DND-41 (cell line): ENCODE data around the gene ARFIP1.

Experiments used
- ATAC-seq: fragments of 200-7000 bp; cut with Tn5 transposase; 3 replicates; pipeline ENCODE4 v1.9.1; 2021; ENCODE audit warnings: low read depth; ENCODE audit not compliant: insufficient read depth
- DNase-seq: peaks from one replicate; pipeline ENCODE4 v3.0.0-alpha.2; 2020
- H2AFZ ChIP-seq: 2 replicates; pipeline ENCODE4 v1.6.0; 2012; ENCODE audit warnings: low read depth, low read length
- H3K27ac ChIP-seq: 2 replicates; pipeline ENCODE4 v1.5.1; 2012; ENCODE audit warnings: low read length, inconsistent platforms
- H3K27me3 ChIP-seq: fragments of 200-600 bp; sonication (generic); 2 replicates; pipeline ENCODE4 v1.6.0; 2012; ENCODE audit warnings: low read length, mild to moderate bottlenecking, inconsistent platforms; ENCODE audit not compliant: insufficient read depth, poor library complexity
- H3K36me3 ChIP-seq: 2 replicates; pipeline ENCODE4 v1.5.1; 2012; ENCODE audit warnings: low read length, inconsistent platforms; ENCODE audit not compliant: insufficient read depth
- H3K4me1 ChIP-seq: 2 replicates; pipeline ENCODE4 v1.5.1; 2012; ENCODE audit warnings: mild to moderate bottlenecking, low read length; ENCODE audit not compliant: insufficient read depth
- H3K4me2 ChIP-seq: 2 replicates; pipeline ENCODE4 v1.6.0; 2012; ENCODE audit warnings: mild to moderate bottlenecking, moderate library complexity, low read length, inconsistent platforms; ENCODE audit not compliant: insufficient read depth
- H3K4me3 ChIP-seq, 2 experiments: fragments of 200-600 bp in 1 of 2; shearing (Covaris generic) in 1 of 2; 2 replicates each; pipeline ENCODE4 v1.5.1; 2012 to 2016; ENCODE audit warnings: inconsistent platforms in 2 of 2, low read length in 2 of 2, mild to moderate bottlenecking in 2 of 2, low read depth in 1 of 2, moderate library complexity in 1 of 2
- H3K79me2 ChIP-seq: 2 replicates; pipeline ENCODE4 v1.6.0; 2012; ENCODE audit warnings: low read length, inconsistent platforms; ENCODE audit not compliant: insufficient read depth
- H3K9ac ChIP-seq: 2 replicates; pipeline ENCODE4 v1.6.0; 2012; ENCODE audit warnings: low read depth, mild to moderate bottlenecking, inconsistent platforms, low read length, moderate library complexity
- H3K9me3 ChIP-seq: 2 replicates; pipeline ENCODE4 v1.5.1; 2012; ENCODE audit warnings: low read length, moderate library complexity, mild to moderate bottlenecking, inconsistent platforms; ENCODE audit not compliant: insufficient read depth, severe bottlenecking
- H4K20me1 ChIP-seq: 2 replicates; pipeline ENCODE4 v1.6.0; 2012; ENCODE audit warnings: low read length; ENCODE audit not compliant: insufficient read depth
- EZH2 ChIP-seq: IDR thresholded peaks from 3 replicates; pipeline ENCODE4 v1.6.1; 2012; ENCODE audit warnings: borderline replicate concordance, low read depth, mild to moderate bottlenecking, moderate library complexity, low read length, inconsistent platforms; ENCODE audit not compliant: severe bottlenecking
- TF ChIP-seq, protein P1 (sequence below): IDR thresholded peaks from 2 replicates; pipeline ENCODE4 v1.5.1; 2012; ENCODE audit warnings: borderline replicate concordance, low read length, moderate library complexity, mild to moderate bottlenecking; ENCODE audit not compliant: poor library complexity, severe bottlenecking; ENCODE audit errors: extremely low read depth

ARFIP1 gene

DNA sequence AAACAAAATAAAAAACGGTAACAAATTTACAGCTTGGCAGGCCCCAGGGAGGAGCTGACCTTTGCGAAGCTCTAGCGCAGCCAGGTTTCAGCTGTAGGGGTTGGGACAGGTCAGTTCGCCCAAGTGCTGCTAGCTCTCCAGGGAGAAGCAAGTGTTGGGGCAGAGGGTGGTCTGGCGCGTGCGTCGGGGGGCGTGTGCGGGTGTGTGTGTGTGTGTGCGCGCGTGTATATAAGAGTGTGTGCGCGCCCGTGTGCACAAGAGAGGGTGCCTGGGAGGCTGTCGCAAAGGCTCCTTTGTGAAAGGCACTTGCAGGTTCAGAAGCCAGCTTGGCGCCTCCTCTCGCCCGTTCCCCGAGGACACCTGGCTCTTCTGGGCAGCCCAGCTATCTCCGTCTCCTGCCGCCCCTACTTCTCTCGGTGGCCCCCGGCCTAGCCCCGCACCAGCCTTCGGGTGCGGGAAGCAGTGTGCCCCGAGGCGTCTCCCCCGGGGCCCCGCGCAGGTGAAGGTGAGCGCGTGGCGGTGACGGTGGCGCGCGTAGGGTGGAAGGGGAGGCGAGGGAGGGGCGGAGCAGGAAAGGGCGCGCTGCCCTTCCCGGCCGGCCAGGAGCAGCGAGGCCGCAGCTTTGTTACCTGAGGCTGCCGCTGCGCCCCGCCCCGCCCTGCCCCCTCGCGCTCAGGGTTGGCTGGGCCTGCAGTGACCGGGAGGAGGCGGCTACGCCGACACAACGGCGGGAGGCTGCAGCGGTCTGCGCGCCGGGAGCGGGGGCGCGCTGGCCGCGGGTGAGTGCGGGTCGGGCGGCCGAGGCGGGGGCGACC lies 156.1 kb downstream of the ARFIP1 start, which contains the start of gene FHDC1:
Gene FHDC1 (plus strand): TSS at position 693 of the 815 bp plus-strand sequence. CDS start 6,735 bp downstream, outside the sequence.
- Histone ChIP-seq H3K4me3 (peak within 1 kb of the TSS; percentile 19 to 55; a peak in 3 of 4 replicates), H3K4me1 (peaks cover 20% of the 10 kb centered on the region), H3K27me3 (peaks cover 55% of the 10 kb centered on the region), H3K4me2 (peak within 1 kb of the TSS; percentile 91), H2AFZ (no peak within 1 kb of the TSS), H4K20me1 (0 out of 2 replicates have a peak, but pooled peaks cover 3% of the 10 kb centered on the region), H3K9me3 (no peaks in the 10 kb centered on the region), H3K9ac (peak within 1 kb of the TSS; percentile 30; the same call in 1 of the 2 replicates), H3K79me2 (no peaks in the 10 kb centered on the region), H3K36me3 (no peaks in the 10 kb centered on the region), H3K27ac (no peak within 1 kb of the TSS)
- DNase-seq (no peak), ATAC-seq (no peak)
- TF ChIP-seq EZH2, result no peak
- TF ChIP-seq, protein P1, sequence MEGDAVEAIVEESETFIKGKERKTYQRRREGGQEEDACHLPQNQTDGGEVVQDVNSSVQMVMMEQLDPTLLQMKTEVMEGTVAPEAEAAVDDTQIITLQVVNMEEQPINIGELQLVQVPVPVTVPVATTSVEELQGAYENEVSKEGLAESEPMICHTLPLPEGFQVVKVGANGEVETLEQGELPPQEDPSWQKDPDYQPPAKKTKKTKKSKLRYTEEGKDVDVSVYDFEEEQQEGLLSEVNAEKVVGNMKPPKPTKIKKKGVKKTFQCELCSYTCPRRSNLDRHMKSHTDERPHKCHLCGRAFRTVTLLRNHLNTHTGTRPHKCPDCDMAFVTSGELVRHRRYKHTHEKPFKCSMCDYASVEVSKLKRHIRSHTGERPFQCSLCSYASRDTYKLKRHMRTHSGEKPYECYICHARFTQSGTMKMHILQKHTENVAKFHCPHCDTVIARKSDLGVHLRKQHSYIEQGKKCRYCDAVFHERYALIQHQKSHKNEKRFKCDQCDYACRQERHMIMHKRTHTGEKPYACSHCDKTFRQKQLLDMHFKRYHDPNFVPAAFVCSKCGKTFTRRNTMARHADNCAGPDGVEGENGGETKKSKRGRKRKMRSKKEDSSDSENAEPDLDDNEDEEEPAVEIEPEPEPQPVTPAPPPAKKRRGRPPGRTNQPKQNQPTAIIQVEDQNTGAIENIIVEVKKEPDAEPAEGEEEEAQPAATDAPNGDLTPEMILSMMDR, result no peak

DNA sequence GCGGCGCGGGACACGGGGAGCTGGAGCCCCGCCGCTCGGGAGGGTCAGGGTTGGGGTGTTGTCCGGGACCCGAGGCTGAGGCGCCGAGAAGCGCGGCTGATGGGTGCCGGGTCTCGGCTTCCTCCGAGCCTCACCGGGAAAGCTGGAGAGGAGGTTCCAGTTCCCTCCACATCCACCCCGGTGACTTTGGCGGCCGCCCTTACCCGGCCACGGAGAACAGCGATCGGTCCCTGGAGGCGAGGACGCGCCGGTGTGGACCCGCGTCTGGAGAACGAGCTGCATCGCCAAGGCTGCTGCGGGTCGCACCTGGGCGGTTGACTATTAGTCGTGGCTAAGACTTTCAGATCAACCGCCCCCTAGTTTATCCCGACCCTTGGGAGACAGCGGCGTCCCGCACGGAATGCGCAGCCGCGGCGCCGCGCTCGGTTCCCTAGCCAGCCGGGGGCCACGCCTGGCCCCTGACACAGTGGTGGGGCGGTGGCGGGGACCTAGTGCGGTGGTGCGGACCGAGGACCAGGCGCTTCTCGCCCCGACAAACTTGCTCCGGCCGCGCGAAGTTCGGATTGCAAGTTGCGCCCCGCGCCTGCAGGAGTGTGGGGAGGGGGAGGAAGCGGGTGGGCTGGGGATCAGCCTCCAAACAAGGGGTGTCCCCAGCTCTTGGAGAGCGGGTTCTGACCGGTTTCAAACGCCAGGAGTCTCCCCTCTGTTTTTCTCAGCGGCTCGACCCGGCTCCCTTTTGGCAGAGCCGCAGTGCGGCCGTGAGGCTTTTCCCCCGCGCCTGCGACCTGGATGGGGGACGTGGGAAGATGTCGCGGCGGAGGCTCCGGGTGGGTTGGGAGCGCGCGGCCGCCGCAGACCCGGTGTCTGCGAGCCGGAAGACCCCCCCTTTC lies 156.9 kb downstream of the ARFIP1 start:
- H3K36me3 ChIP-seq, result no peaks in the 10 kb centered on the region
- H3K4me2 ChIP-seq, result peak overlapping the region; percentile 91
- TF ChIP-seq, protein P1, result no peak
- TF ChIP-seq EZH2, result peak; percentile 96
- 0 out of 2 replicates have a peak, but pooled peaks cover 3% of the 10 kb centered on the region for H4K20me1 ChIP-seq
- no peak overlapping the region for H3K27ac ChIP-seq
- no peaks in the 10 kb centered on the region for H3K9me3 ChIP-seq
- peak overlapping the region; percentile 19 to 55; a peak in 3 of 4 replicates for H3K4me3 ChIP-seq
- no peak overlapping the region for H2AFZ ChIP-seq
- peak; percentile 13 for DNase-seq
- H3K9ac ChIP-seq, result peak overlapping the region; percentile 30; the same call in 1 of the 2 replicates
- ATAC-seq, result peak; percentile 44
- H3K4me1 ChIP-seq, result peaks cover 20% of the 10 kb centered on the region
- H3K27me3 ChIP-seq, result peaks cover 55% of the 10 kb centered on the region
- no peaks in the 10 kb centered on the region for H3K79me2 ChIP-seq

DNA sequence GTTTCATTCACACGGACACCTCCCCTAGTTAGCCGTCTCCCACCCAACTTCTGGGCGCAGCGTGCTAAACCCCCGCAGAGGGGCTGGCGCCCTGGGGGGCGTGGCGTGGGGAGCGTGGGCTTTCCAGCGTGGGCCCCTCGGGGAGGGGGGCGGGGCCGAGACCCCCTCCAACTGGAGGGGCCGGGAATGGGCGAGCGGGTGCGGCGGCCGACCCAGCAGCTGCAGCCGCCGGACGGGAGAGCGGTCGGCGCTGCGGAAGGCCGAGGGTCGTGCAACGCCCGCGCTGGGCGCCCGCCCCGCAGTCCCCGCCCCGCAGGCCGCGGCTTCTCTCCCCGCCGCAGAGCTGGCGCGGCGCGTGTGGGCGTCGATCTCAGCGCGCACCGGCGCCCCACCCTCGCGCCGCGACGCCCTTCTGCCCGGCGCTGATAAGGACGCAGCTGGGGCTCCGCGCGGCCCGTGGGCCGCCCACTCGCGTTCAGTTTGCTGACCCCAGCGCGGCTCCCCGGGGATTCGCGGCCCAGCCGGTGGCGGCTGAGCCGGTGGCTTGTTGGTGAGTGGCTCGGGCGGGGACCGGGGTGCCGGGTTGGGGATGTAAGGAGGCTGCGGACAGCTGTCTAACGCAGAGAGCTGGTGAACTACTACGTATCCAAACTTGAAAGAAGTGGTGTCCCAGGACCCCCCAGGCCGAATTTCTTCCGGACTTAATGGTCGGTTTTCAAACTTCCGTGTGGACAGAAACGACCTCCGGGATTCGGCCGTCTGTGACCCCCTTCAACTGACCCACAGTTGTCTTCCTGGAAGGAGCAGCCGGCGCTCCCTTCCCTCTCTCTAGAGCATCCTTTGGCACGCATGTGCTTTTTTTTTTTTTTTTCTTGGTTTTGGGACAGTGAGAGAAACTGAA lies 157.8 kb downstream of the ARFIP1 start:
- peak overlapping the region; percentile 47; the same call in 1 of the 2 replicates for H2AFZ ChIP-seq

More for the DNA sequence above, 157.8 kb downstream of the ARFIP1 start:
- H3K4me3 ChIP-seq, result peak overlapping the region; percentile 24 to 55; a peak in 3 of 4 replicates
- peak overlapping the region; percentile 91 for H3K4me2 ChIP-seq
- peaks cover 20% of the 10 kb centered on the region for H3K4me1 ChIP-seq
- DNase-seq (peak; percentile 20), ATAC-seq (peak; percentile 76)
- no peaks in the 10 kb centered on the region for H3K9me3 ChIP-seq
- H3K9ac ChIP-seq, result peak overlapping the region; percentile 30; the same call in 1 of the 2 replicates
- H3K79me2 ChIP-seq, result no peaks in the 10 kb centered on the region
- H3K27me3 ChIP-seq, result peaks cover 55% of the 10 kb centered on the region
- H3K36me3 ChIP-seq, result no peaks in the 10 kb centered on the region
- H3K27ac ChIP-seq, result no peak overlapping the region
- TF ChIP-seq EZH2, result peak; percentile 89
- TF ChIP-seq, protein P1, result no peak
- 0 out of 2 replicates have a peak, but pooled peaks cover 3% of the 10 kb centered on the region for H4K20me1 ChIP-seq
